22Rv1 (cell line): ENCODE measurements around the gene AMIGO1.

Experiments used
- CTCF ChIP-seq: fragments of 450-650 bp; IDR thresholded peaks from 2 replicates; pipeline ENCODE4 v1.5.1; 2017; ENCODE audit warnings: mild to moderate bottlenecking
- ZFX ChIP-seq: fragments of 450-650 bp; IDR thresholded peaks from 2 replicates; pipeline ENCODE4 v1.6.1; 2017; ENCODE audit warnings: antibody characterized with exemption, borderline replicate concordance

GRCh38 chr1:109556563-109556962 lies 47.0 kb upstream of the AMIGO1 start:
- TF ChIP-seq CTCF (no peak), ZFX (no peak)
